Gastrocnemius medialis (tissue), 4 donors: ENCODE measurements around the gene USP44.

Experiments used
- POLR2A ChIP-seq, 2 donors: fragments of 450-650 bp; IDR thresholded peaks; one replicate each; pipeline ENCODE4 v1.6.1; 2017; ENCODE audit warnings: antibody characterized with exemption in 2 of 2, mild to moderate bottlenecking in 2 of 2, moderate library complexity in 2 of 2
- TF ChIP-seq, protein P1 (sequence below), 5 experiments: fragments of 450-650 bp in 3 of 5; fragments of 200-600 bp in 2 of 5; sonication (generic) in 2 of 5; IDR thresholded peaks in 4 of 5; conservative IDR thresholded peaks in 1 of 5; 1 replicate in 4 of 5; 2 replicates in 1 of 5; pipeline ENCODE4 v1.5.1; 2016 to 2019; ENCODE audit warnings: antibody characterized with exemption in 5 of 5, mild to moderate bottlenecking in 3 of 5, moderate library complexity in 3 of 5

DNA sequence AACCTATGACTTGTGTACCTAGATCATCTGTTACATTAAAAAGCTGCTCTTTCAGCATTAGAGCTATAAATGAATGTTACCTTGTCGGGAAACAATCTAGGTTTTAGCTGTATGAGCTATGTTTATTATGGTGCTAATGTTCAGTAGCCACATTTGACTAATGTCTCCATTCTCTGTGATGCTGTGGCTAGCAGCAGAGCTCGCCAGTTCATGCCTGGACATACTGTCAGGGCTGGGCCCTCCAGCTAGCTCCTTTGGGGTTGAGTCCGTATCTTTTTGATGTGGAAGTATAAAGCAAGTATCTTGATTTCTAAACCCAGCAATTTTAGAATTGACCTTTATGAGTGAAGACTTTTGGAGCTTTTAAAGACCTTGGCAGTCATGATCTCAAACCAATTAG is 36.1 kb downstream of the USP44 start:
- TF ChIP-seq, protein P1, sequence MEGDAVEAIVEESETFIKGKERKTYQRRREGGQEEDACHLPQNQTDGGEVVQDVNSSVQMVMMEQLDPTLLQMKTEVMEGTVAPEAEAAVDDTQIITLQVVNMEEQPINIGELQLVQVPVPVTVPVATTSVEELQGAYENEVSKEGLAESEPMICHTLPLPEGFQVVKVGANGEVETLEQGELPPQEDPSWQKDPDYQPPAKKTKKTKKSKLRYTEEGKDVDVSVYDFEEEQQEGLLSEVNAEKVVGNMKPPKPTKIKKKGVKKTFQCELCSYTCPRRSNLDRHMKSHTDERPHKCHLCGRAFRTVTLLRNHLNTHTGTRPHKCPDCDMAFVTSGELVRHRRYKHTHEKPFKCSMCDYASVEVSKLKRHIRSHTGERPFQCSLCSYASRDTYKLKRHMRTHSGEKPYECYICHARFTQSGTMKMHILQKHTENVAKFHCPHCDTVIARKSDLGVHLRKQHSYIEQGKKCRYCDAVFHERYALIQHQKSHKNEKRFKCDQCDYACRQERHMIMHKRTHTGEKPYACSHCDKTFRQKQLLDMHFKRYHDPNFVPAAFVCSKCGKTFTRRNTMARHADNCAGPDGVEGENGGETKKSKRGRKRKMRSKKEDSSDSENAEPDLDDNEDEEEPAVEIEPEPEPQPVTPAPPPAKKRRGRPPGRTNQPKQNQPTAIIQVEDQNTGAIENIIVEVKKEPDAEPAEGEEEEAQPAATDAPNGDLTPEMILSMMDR (IDR thresholded peaks at IDR 0.05 in 4 of 5, conservative IDR thresholded peaks at IDR 0.05 in 1 of 5), result no peak
- no peak for TF ChIP-seq POLR2A (IDR thresholded peaks at IDR 0.05)
